Transverse colon (tissue), 4 donors: ENCODE results near the gene ACKR3.

ENCODE experiments used
- EP300 ChIP-seq: sonication (generic); formaldehyde crosslinking; IDR thresholded peaks from one replicate; pipeline ENCODE4 v1.6.1; 2017; ENCODE audit warnings: antibody characterized with exemption, low read depth
- POLR2A ChIP-seq: fragments of 450-650 bp; IDR thresholded peaks from one replicate; pipeline ENCODE4 v1.6.1; 2016; ENCODE audit warnings: antibody characterized with exemption, mild to moderate bottlenecking, moderate library complexity
- POLR2AphosphoS5 ChIP-seq, 3 donors: sonication (generic); formaldehyde crosslinking; IDR thresholded peaks; one replicate each; pipeline ENCODE4 v1.6.1; 2016; ENCODE audit warnings: antibody characterized with exemption in 3 of 3
- TF ChIP-seq, protein P1 (sequence below), 5 experiments: fragments of 200-600 bp in 3 of 5; fragments of 450-650 bp in 2 of 5; sonication (generic) in 3 of 5; IDR thresholded peaks; 1 replicate in 2 of 5; 2 replicates in 3 of 5; pipeline ENCODE4 v1.5.1; 2016 to 2017; ENCODE audit warnings: antibody characterized with exemption in 5 of 5, inconsistent platforms in 3 of 5, mild to moderate bottlenecking in 2 of 5, moderate library complexity in 1 of 5

- TF ChIP-seq, protein P1, sequence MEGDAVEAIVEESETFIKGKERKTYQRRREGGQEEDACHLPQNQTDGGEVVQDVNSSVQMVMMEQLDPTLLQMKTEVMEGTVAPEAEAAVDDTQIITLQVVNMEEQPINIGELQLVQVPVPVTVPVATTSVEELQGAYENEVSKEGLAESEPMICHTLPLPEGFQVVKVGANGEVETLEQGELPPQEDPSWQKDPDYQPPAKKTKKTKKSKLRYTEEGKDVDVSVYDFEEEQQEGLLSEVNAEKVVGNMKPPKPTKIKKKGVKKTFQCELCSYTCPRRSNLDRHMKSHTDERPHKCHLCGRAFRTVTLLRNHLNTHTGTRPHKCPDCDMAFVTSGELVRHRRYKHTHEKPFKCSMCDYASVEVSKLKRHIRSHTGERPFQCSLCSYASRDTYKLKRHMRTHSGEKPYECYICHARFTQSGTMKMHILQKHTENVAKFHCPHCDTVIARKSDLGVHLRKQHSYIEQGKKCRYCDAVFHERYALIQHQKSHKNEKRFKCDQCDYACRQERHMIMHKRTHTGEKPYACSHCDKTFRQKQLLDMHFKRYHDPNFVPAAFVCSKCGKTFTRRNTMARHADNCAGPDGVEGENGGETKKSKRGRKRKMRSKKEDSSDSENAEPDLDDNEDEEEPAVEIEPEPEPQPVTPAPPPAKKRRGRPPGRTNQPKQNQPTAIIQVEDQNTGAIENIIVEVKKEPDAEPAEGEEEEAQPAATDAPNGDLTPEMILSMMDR (IDR thresholded peaks at IDR 0.05): no peak
- no peak for TF ChIP-seq POLR2A
- TF ChIP-seq POLR2AphosphoS5 (IDR thresholded peaks at IDR 0.05): no peak
- TF ChIP-seq EP300: no peak
Measured at GRCh38 chr2:236608188-236608525, 38.5 kb downstream of the ACKR3 start.
